ENCODE data around the gene BSN.

The BSN gene

GRCh38 chr3:49700014-49700413 is 145.7 kb downstream of the BSN start:
- no peak for DNase-seq

GRCh38 chr3:49700453-49701128 is 146.3 kb downstream of the BSN start:
- no peak for DNase-seq

- no peak for DNase-seq
Measured at GRCh38 chr3:49701388-49702077, 147.3 kb downstream of the BSN start.

GRCh38 chr3:49702672-49703071 is 148.4 kb downstream of the BSN start:
- DNase-seq, result no peak

GRCh38 chr3:49703443-49703927 is 149.2 kb downstream of the BSN start:
- DNase-seq, result no peak

GRCh38 chr3:49703956-49704355 is 149.7 kb downstream of the BSN start:
- no peak for DNase-seq

GRCh38 chr3:49704629-49705028 is 150.4 kb downstream of the BSN start:
- no peak for DNase-seq

GRCh38 chr3:49705390-49705960 is 151.2 kb downstream of the BSN start:
- no peak for DNase-seq

GRCh38 chr3:49706456-49707112 is 152.3 kb downstream of the BSN start:
- no peak for DNase-seq

GRCh38 chr3:49707113-49707480 is 152.8 kb downstream of the BSN start:
- no peak for DNase-seq

- no peak for DNase-seq
Measured at GRCh38 chr3:49709852-49710251, 155.6 kb downstream of the BSN start.

GRCh38 chr3:49711489-49711888 is 157.2 kb downstream of the BSN start:
- DNase-seq, result no peak

GRCh38 chr3:49712166-49712565 is 157.9 kb downstream of the BSN start:
- no peak for DNase-seq

GRCh38 chr3:49712631-49713317 is 158.5 kb downstream of the BSN start:
- no peak for DNase-seq

GRCh38 chr3:49713336-49714105 is 159.2 kb downstream of the BSN start:
- no peak for DNase-seq

GRCh38 chr3:49714728-49715550 is 160.7 kb downstream of the BSN start:
- DNase-seq, result no peak

GRCh38 chr3:49715611-49716121 is 161.4 kb downstream of the BSN start:
- DNase-seq, result no peak

- DNase-seq, result no peak
Measured at GRCh38 chr3:49716169-49716568, 161.9 kb downstream of the BSN start.

GRCh38 chr3:49716691-49717210 is 162.5 kb downstream of the BSN start:
- no peak for DNase-seq

GRCh38 chr3:49717211-49717958 is 163.1 kb downstream of the BSN start:
- DNase-seq, result no peak
